Activated T-cell treated with anti-CD3 and anti-CD28 coated beads for 4 hours (primary cell): ENCODE measurements around the gene ELMO1.

Source experiments
- DNase-seq: peaks from one replicate; pipeline ENCODE4 v3.0.0-alpha.2; 2020

Gene ELMO1

GRCh38 chr7:36851382-36851781, 597.3 kb downstream of the ELMO1 start:
- no peak for DNase-seq

- DNase-seq: no peak
These were observed 600.7 kb downstream of the ELMO1 start for GRCh38 chr7:36847946-36848345.

- no peak for DNase-seq
These were observed 604.3 kb downstream of the ELMO1 start for GRCh38 chr7:36844374-36844773.

GRCh38 chr7:36840904-36841303, 607.8 kb downstream of the ELMO1 start:
- DNase-seq: no peak

GRCh38 chr7:36838616-36839225, 609.9 kb downstream of the ELMO1 start:
- DNase-seq: no peak

DNA sequence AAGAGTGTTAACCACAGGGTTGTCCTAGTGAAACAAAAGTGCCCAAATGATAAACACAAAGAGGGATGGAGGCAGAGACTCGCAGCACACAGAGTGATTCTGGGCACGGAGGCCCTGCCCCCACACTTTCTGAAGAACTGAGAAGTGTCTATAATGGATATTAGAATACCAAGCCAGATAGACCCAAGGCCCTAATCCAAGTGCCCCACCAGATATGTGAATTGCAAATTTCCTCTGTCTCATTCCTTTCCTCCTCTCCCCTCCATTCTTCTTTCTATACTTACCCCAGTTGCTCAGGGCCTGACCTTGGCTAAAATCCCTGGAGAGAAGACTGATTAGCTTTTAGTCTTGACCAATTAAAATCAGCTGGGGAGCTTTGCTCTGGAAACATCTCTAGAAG, 617.6 kb downstream of the ELMO1 start:
- no peak for DNase-seq

- DNase-seq: no peak
These were observed 620.6 kb downstream of the ELMO1 start for GRCh38 chr7:36827726-36828703.

DNA sequence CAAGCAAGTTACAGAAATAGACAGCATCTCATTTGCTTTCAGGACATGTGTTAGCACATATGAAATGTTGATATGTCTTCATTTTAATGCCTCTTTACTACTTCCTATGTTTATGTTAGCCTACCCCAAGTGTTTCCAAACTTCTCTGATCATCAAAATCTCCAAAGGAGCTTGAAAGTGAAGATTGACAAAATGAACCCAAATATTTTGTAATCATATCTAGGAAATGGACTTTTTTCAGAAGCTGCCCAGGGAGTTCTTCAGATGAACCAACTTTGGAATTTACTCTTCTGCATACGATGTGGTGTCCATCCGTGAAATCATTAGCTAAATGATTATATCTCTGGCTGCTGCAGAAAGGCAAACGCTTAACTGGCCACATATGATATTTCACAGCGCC, 623.2 kb downstream of the ELMO1 start:
- DNase-seq: no peak

GRCh38 chr7:36823353-36823752, 625.3 kb downstream of the ELMO1 start:
- no peak for DNase-seq

DNA sequence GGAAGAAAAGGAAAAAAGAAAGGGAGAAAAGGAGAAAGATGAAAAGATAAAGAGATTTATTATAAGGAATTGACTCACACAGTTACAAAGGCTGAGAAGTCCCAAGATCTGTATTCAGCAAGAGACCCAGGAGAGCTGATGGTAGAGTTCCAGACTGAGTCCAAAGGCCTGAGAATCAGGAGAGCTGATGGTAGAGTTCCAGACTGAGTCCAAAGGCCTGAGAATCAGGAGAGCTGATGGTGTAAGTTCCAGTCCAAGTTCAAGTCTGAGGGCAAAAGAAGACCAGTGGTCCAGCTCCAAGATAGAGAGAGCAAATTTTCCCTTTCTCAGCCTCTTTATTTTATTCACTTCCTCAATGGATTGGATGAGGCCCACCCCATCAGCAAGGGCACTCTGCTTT, 627.0 kb downstream of the ELMO1 start:
- no peak for DNase-seq

GRCh38 chr7:36820527-36821170, 628.0 kb downstream of the ELMO1 start:
- no peak for DNase-seq

DNA sequence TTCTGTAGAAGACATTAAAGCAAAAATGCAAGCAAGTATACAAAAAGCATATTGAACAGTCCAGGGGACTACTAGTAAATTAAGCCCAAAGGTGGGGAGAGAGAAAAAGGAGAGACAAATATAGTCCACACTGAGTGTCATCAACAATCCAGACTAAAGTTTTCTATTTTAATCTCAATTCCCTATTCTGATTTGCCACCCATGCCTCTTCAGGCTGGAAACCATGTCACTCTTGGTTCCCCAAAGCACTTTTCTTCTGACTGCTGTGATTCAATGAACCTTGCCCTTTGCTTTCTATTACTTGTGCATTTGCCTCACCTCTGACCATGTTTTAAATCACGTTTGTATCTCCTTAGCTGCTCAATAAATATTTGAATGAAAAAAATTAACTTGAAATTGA, 629.0 kb downstream of the ELMO1 start:
- DNase-seq: no peak

DNA sequence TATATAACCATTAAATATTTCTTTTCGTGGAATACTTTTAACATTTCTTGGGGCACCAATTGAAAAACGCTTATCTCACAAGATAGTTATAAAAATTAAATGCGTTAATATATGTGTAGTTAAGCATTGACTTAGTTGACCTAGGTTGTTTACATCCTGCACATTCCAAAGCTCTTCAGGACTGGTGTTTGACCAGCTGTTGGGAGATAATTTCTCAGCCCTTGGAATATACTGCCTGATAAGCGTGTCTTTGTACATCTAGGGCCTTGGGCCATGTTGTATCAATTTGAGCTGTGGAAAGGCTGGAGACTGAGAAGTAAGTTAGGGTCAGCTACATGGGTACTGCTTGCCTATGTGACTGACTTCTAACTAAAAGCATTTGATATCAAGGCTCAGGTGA, 634.4 kb downstream of the ELMO1 start:
- DNase-seq: no peak

GRCh38 chr7:36811807-36812206, 636.9 kb downstream of the ELMO1 start:
- DNase-seq: no peak

- DNase-seq: no peak
These were observed 638.2 kb downstream of the ELMO1 start for GRCh38 chr7:36810489-36810888.

DNA sequence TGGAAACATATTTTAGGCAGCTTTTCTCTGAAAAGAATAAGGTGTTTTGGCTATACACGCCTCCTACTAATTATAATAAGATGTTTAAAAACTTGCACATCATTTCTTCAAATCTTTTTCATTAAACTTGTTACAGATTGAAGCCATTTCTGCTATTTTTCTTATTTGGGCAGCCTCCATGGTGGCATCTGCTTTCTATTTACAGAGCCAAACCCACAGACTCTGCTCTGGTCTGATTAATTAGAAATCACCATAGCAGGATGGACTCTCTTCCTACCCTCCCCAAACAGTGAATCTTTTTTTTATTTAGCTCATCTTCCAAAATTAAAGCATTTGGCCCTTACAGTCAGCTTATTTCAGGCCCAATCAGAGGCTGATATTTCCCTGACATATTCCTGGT, 638.6 kb downstream of the ELMO1 start:
- no peak for DNase-seq

DNA sequence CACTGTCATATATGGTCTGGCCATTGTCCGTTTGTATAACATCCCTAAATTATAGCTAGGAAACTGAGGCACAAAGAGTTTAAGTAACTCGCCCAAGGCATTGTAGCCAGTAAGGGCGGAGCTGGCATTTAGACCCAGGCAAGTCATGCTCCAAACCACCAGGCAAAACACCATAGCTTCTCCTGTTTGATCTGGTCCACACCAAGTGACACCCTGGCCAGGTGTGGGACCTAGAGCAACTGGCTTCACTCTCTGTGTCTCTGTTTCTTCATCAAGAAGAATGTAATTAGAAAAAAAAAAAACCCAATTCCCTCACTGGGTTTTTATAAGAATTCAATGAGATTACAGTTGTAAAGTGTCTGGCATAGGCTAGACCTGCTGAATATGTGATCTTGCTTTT, 639.2 kb downstream of the ELMO1 start:
- no peak for DNase-seq

DNA sequence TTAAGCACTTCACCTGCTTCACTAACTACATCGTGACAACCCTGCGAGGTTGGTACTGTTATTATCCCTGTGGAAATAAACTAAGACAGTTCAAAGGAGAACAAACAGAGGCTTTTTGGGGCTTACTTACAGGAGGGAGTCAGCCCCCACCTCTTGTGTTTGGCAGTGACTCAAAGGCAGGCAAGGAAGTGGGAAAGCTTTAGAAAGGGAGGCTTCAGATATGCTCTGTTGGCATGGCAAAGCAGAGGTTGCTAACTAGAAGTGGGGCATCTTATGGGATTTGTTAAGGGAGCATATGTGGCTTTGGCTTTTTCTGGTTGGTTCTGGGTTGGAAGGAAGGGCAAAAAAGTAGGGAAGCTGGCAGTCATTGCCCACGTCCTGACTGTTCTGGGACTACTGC, 639.6 kb downstream of the ELMO1 start:
- no peak for DNase-seq

DNA sequence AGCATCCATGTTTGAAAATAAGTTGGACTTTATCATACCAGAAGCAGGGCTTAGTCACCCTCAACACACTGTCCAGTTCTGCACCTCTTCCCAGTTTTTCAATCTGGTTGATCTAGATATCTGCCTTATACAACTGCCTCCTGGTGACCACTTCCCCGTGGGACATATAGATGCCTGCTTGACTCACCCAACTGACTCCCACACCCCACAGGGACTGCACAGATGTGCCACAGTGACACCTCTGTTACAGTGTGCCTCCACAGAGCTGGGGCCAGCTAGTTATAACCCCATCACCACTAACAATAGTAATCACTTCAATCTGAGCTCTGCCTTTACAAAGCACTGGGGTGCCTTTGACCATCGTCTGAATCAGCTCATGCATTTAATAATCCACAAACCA, 641.8 kb downstream of the ELMO1 start:
- DNase-seq: no peak
